ENCODE data around the gene FSTL4. TPM values are rescaled to one million over a fixed set of nuclear protein-coding genes. Genes with fewer than 3 reads are reported as not detected.

Gene FSTL4
- total and polyA plus RNA-seq, 5 experiments from 2014 or later, result 1.5 to 1.6 TPM; not detected in 3

GRCh38 chr5:133605323-133605722 lies 7.0 kb downstream of the FSTL4 start:
- H3K4me1 Mint-ChIP-seq, result peaks cover 0 to 3% (median 0%) of the 10 kb centered on the region in 4 donors
- H3K27ac Mint-ChIP-seq, result no peak overlapping the region
- DNase-seq (no peak), ATAC-seq (no peak)
- H3K27me3 Mint-ChIP-seq, result peaks cover 18 to 36% (median 31%) of the 10 kb centered on the region in 5 donors
- H3K9me3 Mint-ChIP-seq, result no peaks in the 10 kb centered on the region
- no peak overlapping the region for H3K4me3 Mint-ChIP-seq
- POLR2A ChIA-PET, result no interaction called here
- H3K36me3 Mint-ChIP-seq, result no peaks in the 10 kb centered on the region

GRCh38 chr5:133603711-133604110 lies 8.6 kb downstream of the FSTL4 start:
- H3K36me3 Mint-ChIP-seq, result no peaks in the 10 kb centered on the region

GRCh38 chr5:133602835-133603380 lies 9.4 kb downstream of the FSTL4 start:
- H3K4me1 Mint-ChIP-seq, result no peaks in the 10 kb centered on the region
- H3K36me3 Mint-ChIP-seq, result no peaks in the 10 kb centered on the region
- peaks cover 5 to 19% (median 13%) of the 10 kb centered on the region in 5 donors for H3K27me3 Mint-ChIP-seq
- H3K27ac Mint-ChIP-seq, result no peak overlapping the region
- ATAC-seq, result no peak
- H3K4me3 Mint-ChIP-seq, result no peak overlapping the region
- no peak for DNase-seq
- H3K9me3 Mint-ChIP-seq, result no peaks in the 10 kb centered on the region
- POLR2A ChIA-PET, result no interaction called here

More at GRCh38 chr5:133603711-133604110, 8.6 kb downstream of the FSTL4 start:
- POLR2A ChIA-PET, result no interaction called here
- no peaks in the 10 kb centered on the region for H3K4me1 Mint-ChIP-seq
- peaks cover 8 to 21% (median 16%) of the 10 kb centered on the region in 5 donors for H3K27me3 Mint-ChIP-seq
- ATAC-seq (no peak), DNase-seq (no peak)
- no peak overlapping the region for H3K27ac Mint-ChIP-seq
- no peak overlapping the region for H3K4me3 Mint-ChIP-seq
- no peaks in the 10 kb centered on the region for H3K9me3 Mint-ChIP-seq

- H3K27me3 Mint-ChIP-seq, result peaks cover 3 to 18% (median 10%) of the 10 kb centered on the region in 5 donors
- no peaks in the 10 kb centered on the region for H3K4me1 Mint-ChIP-seq
- H3K9me3 Mint-ChIP-seq, result no peaks in the 10 kb centered on the region
- ATAC-seq, result no peak
- H3K4me3 Mint-ChIP-seq, result no peak overlapping the region
- no peak for DNase-seq
- H3K27ac Mint-ChIP-seq, result no peak overlapping the region
- POLR2A ChIA-PET, result no interaction called here
- no peaks in the 10 kb centered on the region for H3K36me3 Mint-ChIP-seq
These were observed 12.7 kb downstream of the FSTL4 start for GRCh38 chr5:133599600-133599999.

GRCh38 chr5:133599044-133599443 lies 13.3 kb downstream of the FSTL4 start:
- Mint-ChIP-seq H3K27ac (no peak overlapping the region), H3K4me1 (no peaks in the 10 kb centered on the region), H3K9me3 (no peaks in the 10 kb centered on the region), H3K27me3 (peaks cover 3 to 18% (median 5%) of the 10 kb centered on the region in 5 donors), H3K4me3 (no peak overlapping the region), H3K36me3 (no peaks in the 10 kb centered on the region)
- no peak for DNase-seq
- ATAC-seq, result no peak
- POLR2A ChIA-PET, result no interaction called here

- POLR2A ChIA-PET, result no interaction called here
- Mint-ChIP-seq H3K27ac (peak overlapping the region in 1 of 10 donors; percentile 44), H3K36me3 (no peaks in the 10 kb centered on the region), H3K27me3 (peaks cover 0 to 4% (median 3%) of the 10 kb centered on the region in 5 donors), H3K4me3 (no peak overlapping the region), H3K9me3 (no peaks in the 10 kb centered on the region), H3K4me1 (no peaks in the 10 kb centered on the region)
- ATAC-seq, result no peak
- no peak for DNase-seq
These were observed 16.3 kb downstream of the FSTL4 start for GRCh38 chr5:133596049-133596448.

- ATAC-seq, result no peak
- no peaks in the 10 kb centered on the region for H3K9me3 Mint-ChIP-seq
- H3K4me3 Mint-ChIP-seq, result no peak overlapping the region
- H3K4me1 Mint-ChIP-seq, result no peaks in the 10 kb centered on the region
- DNase-seq, result no peak
- POLR2A ChIA-PET, result no interaction called here
- no peaks in the 10 kb centered on the region for H3K36me3 Mint-ChIP-seq
- H3K27ac Mint-ChIP-seq, result peak overlapping the region in 1 of 10 donors; percentile 44
- peaks cover 0 to 9% (median 3%) of the 10 kb centered on the region in 5 donors for H3K27me3 Mint-ChIP-seq
These were observed 16.9 kb downstream of the FSTL4 start for GRCh38 chr5:133595465-133595864.

- no peak for ATAC-seq
- no peak overlapping the region for H3K27ac Mint-ChIP-seq
- H3K27me3 Mint-ChIP-seq, result peaks cover 0 to 18% (median 3%) of the 10 kb centered on the region in 5 donors
- no peaks in the 10 kb centered on the region for H3K9me3 Mint-ChIP-seq
- no peak overlapping the region for H3K4me3 Mint-ChIP-seq
- H3K4me1 Mint-ChIP-seq, result no peaks in the 10 kb centered on the region
- POLR2A ChIA-PET, result no interaction called here
- H3K36me3 Mint-ChIP-seq, result no peaks in the 10 kb centered on the region
- DNase-seq, result no peak
These were observed 23.1 kb downstream of the FSTL4 start for GRCh38 chr5:133589286-133589685.

GRCh38 chr5:133582971-133583370 lies 29.4 kb downstream of the FSTL4 start:
- no peak overlapping the region for H3K27ac Mint-ChIP-seq
- H3K4me3 Mint-ChIP-seq, result peak overlapping the region in 2 of 10 donors; percentile 52 to 60
- peaks cover 6 to 42% (median 29%) of the 10 kb centered on the region in 5 donors for H3K27me3 Mint-ChIP-seq
- ATAC-seq, result no peak
- H3K9me3 Mint-ChIP-seq, result no peaks in the 10 kb centered on the region
- POLR2A ChIA-PET, result no interaction called here
- no peaks in the 10 kb centered on the region for H3K36me3 Mint-ChIP-seq
- no peak for DNase-seq
- peaks cover 0 to 2% (median 0%) of the 10 kb centered on the region in 4 donors for H3K4me1 Mint-ChIP-seq

- ATAC-seq, result no peak
- H3K4me3 Mint-ChIP-seq, result no peak overlapping the region
- no peaks in the 10 kb centered on the region for H3K9me3 Mint-ChIP-seq
- no peak for DNase-seq
- POLR2A ChIA-PET, result no interaction called here
- peaks cover 8 to 44% (median 29%) of the 10 kb centered on the region in 5 donors for H3K27me3 Mint-ChIP-seq
- H3K36me3 Mint-ChIP-seq, result no peaks in the 10 kb centered on the region
- H3K27ac Mint-ChIP-seq, result no peak overlapping the region
- H3K4me1 Mint-ChIP-seq, result peaks cover 0 to 2% (median 0%) of the 10 kb centered on the region in 4 donors
These were observed 30.4 kb downstream of the FSTL4 start for GRCh38 chr5:133581918-133582317.

GRCh38 chr5:133581348-133581747 lies 31.0 kb downstream of the FSTL4 start:
- H3K9me3 Mint-ChIP-seq, result no peaks in the 10 kb centered on the region
- no peak overlapping the region for H3K4me3 Mint-ChIP-seq
- H3K36me3 Mint-ChIP-seq, result no peaks in the 10 kb centered on the region
- no peak overlapping the region for H3K27ac Mint-ChIP-seq
- H3K4me1 Mint-ChIP-seq, result peaks cover 0 to 2% (median 0%) of the 10 kb centered on the region in 4 donors
- DNase-seq (no peak), ATAC-seq (no peak)
- peaks cover 8 to 46% (median 30%) of the 10 kb centered on the region in 5 donors for H3K27me3 Mint-ChIP-seq
- POLR2A ChIA-PET, result no interaction called here

GRCh38 chr5:133580618-133581017 lies 31.7 kb downstream of the FSTL4 start:
- H3K27me3 Mint-ChIP-seq, result peaks cover 8 to 52% (median 34%) of the 10 kb centered on the region in 5 donors
- H3K4me3 Mint-ChIP-seq, result no peak overlapping the region
- POLR2A ChIA-PET, result no interaction called here
- no peaks in the 10 kb centered on the region for H3K9me3 Mint-ChIP-seq
- no peak for DNase-seq
- no peak for ATAC-seq
- no peak overlapping the region for H3K27ac Mint-ChIP-seq
- peaks cover 0 to 2% (median 0%) of the 10 kb centered on the region in 4 donors for H3K4me1 Mint-ChIP-seq
- H3K36me3 Mint-ChIP-seq, result no peaks in the 10 kb centered on the region

- DNase-seq (no peak), ATAC-seq (no peak)
- Mint-ChIP-seq H3K9me3 (no peaks in the 10 kb centered on the region), H3K27ac (no peak overlapping the region), H3K4me1 (peaks cover 0 to 2% (median 0%) of the 10 kb centered on the region in 4 donors), H3K27me3 (peaks cover 8 to 60% (median 34%) of the 10 kb centered on the region in 5 donors), H3K4me3 (no peak overlapping the region), H3K36me3 (no peaks in the 10 kb centered on the region)
- POLR2A ChIA-PET, result no interaction called here
These were observed 32.6 kb downstream of the FSTL4 start for GRCh38 chr5:133579766-133580165.

GRCh38 chr5:133569347-133569746 lies 43.0 kb downstream of the FSTL4 start:
- Mint-ChIP-seq H3K27me3 (peaks cover 10 to 61% (median 29%) of the 10 kb centered on the region in 5 donors), H3K9me3 (peaks cover 2 to 29% (median 14%) of the 10 kb centered on the region in 9 donors), H3K27ac (no peak overlapping the region), H3K36me3 (peaks cover 2 to 22% (median 3%) of the 10 kb centered on the region in 3 donors), H3K4me3 (no peak overlapping the region), H3K4me1 (no peaks in the 10 kb centered on the region)
- DNase-seq, result no peak
- POLR2A ChIA-PET, result no interaction called here
- ATAC-seq, result no peak
